HG02852 (cell line): ENCODE measurements around the gene SP140.
"Not testable (repeated sequence)": the region's sequence is repeated elsewhere in the genome, so short reads cannot be mapped to it uniquely, and the experiment has no call there.

Experiments used
- ATAC-seq: cut with Tn5 transposase; IDR thresholded peaks from one replicate; pipeline ENCODE4 v1.9.1; 2021; ENCODE audit warnings: mild to moderate bottlenecking, moderate library complexity; ENCODE audit not compliant: unreplicated experiment

The SP140 gene

DNA sequence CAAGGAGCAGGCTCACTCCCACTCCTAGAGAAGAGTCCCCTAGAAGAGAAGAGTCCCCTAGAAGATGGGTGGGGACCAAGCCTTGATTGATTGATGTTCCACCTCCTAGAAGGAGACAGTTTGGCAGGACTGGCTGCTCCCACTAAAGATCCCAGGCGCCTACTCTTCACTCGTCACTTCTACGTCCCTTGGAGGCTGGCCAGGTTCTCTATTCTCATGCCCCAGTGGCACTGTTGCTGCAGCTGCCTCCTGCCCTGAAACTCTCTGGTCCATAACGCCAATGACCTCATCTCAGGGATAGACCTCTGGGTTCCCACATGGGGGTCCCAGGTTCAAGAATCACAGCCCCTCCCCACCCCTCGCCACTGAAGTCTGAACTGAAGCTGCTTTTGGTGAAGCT is 99.0 kb downstream of the SP140 start:
- no peak for ATAC-seq

DNA sequence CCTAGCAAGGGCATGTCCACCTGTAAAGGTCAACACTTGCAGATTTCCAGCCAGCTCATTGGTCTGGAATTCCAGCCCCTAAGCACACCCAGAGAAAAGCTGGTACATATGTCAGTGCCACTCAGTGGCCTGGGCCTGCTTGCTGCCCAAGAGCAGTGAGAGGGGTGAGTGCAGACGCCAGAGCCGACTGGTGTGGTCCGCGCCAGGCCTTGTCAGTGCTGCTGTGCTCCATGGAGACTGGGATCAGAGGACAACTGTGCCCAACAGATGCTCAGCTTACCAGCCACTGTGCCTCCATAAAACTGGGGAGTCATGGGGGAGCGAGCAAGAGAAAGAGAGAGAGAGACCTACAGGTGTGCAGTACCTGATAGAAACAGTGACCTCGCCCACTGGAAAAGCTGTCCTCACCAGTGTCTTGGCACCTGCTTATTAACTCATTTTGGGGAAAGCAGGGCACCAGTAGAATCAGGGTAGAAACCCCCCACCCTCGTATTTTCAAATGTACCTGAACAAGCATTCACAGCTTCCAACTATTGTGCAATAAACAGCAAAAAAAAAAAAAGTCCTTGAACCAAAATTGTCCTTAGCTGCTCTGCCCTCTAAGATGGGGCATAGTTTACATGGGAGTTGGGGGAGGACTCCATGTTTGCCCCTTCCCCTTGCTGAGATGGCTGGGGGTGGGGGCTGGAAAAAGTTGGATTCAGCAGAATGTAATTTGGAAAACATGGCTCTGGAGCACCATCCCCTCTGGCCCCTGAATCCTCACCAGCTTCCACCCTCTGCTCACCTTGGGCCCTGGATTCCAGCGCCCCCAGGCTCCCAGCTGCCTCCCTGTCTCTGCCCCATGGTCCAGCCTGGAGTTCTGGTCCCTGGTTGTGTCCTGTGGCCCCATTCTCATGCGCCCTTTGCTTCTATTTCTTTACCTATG is 100.0 kb downstream of the SP140 start:
- no peak for ATAC-seq

DNA sequence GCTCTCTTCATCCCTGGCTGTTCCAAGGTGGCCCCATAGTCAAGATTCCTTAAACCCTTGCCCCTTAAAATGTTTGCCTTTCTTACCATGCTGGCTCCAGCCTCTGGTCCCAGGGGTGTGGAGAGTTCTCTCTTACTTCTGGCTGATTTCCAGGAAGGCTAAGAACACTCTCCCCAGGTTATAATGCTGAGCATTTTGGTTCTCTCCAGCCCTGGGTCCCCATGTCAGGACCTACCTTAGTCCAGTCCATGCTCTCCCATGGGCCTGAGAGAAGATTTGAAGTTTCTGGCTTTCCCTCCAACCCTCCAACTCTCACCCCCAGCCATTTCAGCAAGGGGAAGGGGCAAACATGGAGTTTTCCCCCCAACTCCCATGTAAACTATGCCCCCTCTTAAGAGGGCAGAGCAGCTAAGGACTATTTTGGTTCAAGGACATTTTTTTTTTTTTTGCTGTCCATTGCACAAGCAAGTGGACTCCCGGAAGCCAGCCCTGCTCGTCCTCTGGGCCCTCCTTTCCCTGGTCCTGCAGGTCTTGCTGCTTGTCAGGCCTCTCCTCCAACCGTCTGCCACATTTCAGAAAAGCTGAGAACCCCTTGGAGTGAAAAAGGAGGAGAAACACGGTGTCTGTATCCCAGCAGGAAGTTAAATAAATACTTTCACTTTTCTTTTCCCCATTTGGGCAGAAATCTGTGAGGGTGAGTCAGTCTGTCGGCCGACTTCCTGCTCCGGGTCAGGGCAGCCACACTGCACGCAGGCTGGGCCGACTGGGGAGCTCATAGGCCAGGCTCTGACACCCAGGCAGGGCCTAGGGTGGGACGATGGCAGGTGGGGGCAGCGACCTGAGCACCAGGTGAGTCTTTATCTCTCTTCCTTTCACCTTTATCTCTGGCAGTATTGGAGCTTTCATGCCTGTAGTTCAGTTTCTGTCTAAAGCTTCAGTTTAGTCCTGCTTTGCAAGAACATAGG is 101.2 kb downstream of the SP140 start, which contains the start of gene SP140L:
Gene SP140L, plus strand, starts transcription at position 741 of the 965 bp plus-strand sequence. Its CDS starts 77 bp downstream, at position 818.
- peak; percentile 85 for ATAC-seq

DNA sequence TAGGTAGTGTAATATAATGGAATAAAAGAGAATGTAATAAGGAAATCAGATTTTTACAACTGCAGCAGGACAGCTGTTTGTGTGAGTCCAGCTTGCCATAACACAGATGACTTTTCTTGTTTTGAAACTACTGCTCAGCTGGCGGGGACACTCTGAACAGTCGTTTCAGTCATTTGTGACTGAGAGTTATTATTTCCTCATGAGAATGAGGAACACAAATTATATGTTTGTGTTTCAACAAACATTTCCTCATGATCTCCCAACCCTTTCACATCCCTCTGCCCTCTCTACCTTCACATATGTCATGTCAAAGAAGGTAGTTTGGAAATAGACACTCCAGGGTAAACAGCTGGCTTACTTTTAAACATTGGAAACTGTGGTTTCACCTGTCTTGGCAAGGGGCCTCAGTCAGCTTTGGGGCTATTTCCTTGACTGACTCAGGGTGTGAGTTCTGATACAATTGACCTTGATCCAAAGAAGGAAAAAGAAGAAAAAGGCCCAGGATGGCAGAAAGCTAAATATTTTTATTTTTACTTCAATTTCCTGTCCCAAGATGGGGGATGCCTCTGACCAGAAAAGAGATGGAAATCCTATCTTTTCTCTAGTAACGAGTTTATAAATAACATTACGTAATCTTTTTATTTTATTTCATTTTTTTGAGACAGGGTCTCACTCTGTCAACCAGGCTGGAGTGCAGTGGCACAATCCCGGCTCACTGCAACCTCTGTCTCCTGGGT is 102.0 kb downstream of the SP140 start:
- peak; percentile 78 for ATAC-seq

DNA sequence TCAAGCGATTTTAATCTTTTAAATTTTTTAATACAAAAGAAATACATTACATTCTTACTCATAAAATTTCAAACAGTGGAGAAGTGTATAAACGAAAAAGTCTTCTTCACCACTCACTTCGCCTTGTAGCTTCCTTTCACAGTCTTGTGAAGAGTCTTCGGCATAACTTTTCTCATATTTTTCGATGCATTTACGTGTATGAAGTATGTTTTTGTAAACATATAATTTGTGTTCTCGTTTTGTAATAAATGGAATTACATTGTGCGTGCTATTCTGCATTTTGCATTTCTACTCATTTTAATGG is 102.6 kb downstream of the SP140 start:
- ATAC-seq, result no peak

DNA sequence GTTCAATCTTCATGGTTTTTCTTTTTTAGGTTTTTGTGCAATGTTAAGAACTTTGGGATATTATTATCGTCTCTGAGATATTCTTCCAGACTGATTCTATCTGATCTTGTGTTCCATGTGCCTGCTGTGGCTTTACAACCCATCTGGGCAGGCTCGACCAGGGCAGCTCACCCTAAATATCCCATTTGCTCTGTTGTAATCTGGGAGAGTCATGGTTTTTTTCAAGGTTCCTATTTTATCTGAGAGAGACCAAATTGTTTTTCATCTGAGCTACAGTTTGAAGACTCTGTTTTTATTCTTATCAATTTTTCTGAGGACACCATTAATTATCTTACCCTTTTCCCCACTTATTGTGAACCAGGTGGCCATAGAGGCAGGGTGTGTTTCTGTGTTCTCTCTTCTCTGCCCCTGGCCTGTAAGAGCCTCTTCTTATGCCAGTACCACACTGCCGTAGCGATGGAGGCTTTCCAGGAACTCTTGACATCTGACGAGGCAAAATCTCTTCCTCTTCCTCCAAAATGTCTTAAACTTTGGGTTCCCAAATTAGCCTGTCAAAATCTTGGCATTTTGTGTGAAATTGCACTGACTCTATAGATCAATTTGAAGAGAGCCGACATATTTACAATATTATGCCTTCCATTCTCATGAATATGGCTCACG is 104.5 kb downstream of the SP140 start:
- ATAC-seq, result no peak

DNA sequence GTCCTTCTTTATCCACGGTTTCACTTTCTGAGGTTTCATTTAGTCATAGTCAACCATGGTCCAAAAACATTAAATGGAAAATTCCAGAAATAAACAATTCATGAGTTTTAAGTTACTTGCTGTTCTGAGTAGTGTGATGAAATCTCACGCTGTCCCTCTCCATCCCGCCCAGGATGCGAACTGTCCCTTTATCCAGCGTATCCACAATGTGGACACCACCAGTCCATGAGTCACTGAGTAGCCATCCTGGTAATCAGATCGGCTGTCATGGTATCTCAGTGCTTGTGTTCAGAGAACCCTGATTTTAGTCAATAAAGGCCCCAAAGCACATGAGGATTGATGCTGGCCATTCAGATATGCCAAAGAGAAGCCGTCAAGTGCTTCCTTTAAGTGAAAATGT is 105.2 kb downstream of the SP140 start:
- ATAC-seq, result no peak

DNA sequence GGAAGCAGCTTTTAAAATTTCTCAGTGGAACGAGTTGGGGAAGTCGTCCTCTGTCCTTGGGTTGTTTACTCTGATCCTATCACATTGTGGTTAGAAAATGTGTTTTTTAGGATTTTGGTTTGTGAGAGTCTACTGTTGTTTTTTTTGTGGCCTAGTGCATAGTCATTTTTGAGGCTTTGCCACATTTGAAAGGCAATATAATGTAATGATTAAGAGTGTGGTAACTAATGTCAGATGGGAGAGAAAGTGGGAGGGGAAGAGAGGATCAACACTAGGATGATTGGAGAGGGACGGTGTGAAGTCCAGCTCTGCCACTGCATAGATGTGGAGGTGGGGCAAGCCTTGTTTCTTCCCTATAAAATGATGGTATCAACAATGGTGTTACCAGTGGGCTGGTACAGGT is 109.9 kb downstream of the SP140 start:
- no peak for ATAC-seq

DNA sequence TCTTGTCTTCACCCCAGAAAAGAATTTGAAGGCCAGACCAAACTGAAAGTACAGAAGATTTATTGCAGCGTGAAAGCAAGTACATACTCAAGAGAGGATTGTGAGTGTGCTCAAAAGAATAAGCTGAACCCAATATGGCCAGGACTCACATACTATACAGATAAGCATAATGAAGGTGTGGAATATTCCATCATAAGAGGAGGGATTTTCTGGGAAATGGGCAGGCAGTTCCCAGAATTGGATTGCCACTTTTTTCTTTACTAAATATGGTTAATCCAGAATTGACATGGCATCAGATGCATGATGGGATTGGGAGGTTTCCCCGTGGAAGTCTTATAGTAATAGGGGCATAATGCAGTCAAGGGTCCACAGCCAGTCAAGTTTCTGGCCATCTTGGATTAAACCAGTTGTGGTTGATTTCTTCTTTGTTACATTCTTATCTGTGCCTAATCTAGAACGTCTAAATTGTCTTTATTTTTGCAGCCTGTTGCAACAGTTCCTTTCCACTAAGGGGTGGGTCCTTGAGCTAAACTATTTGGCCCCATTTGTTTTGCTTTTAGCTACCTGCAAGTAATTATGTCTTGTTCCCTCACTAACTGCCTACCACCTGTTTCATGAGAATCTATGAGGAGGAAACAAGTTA is 110.4 kb downstream of the SP140 start:
- ATAC-seq, result no peak

DNA sequence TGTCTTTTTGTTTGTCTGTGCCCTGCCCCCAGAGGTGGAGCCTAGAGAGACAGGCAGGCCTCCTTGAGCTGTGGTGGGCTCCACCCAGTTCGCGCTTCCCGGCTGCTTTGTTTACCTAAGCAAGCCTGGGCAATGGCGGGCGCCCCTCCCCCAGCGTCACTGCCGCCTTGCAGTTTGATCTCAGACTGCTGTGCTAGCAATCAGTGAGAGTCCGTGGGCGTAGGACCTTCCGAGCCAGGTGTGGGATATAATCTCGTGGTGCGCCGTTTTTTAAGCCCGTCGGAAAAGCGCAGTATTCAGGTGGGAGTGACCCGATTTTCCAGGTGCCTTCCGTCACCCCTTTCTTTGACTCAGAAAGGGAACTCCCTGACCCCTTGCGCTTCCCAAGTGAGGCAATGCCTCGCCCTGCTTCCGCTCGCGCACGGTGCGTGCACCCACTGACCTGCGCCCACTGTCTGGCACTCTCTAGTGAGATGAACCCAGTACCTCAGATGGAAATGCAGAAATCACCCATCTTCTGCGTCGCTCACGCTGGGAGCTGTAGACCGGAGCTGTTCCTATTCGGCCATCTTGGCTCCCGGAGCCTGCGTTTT is 116.5 kb downstream of the SP140 start:
- not testable (repeated sequence) for ATAC-seq

DNA sequence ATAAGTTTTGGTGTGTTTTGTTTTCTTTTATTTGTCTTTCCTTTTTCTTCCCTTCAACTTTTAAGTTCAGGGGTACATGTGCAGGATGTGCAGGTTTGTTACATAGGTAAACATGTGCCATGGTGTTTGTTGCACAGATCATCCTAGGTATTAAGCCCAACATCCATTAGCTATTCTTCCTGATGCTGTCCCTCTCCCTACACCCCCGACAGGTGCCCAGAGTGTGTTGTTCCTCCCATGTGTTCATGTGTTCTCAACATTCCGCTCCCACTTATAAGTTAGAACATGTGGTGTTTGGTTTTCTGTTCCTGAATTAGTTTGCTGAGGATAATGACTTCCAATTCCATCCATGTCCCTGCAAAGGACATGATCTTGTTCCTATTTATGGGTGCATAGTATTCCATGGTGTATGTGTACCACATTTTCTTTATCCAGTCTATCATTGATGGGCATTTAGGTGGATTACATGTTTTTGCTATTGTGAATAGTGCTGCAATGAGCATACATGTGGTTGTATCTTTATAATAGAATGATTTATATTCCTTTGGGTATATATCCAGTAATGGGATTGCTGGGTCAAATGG is 117.6 kb downstream of the SP140 start:
- ATAC-seq, result not testable (repeated sequence)

DNA sequence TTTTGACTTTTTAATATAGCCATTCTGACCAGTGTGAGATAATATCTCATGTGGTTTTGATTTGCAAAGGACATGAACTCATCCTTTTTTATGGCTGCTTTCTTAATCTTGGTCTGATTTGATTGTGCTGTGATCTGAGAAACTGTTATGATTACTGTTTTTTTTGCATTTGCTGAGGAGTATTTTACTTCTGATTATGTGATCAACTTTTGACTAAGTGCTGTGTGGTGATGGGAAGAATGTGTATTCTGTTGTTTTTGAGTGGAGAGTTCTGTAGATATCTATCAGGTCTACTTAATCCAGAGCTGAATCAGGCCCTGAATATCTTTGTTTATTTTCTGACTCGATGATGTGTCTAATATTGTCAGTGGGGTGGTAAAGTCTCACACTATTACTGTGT is 118.2 kb downstream of the SP140 start:
- no peak for ATAC-seq

DNA sequence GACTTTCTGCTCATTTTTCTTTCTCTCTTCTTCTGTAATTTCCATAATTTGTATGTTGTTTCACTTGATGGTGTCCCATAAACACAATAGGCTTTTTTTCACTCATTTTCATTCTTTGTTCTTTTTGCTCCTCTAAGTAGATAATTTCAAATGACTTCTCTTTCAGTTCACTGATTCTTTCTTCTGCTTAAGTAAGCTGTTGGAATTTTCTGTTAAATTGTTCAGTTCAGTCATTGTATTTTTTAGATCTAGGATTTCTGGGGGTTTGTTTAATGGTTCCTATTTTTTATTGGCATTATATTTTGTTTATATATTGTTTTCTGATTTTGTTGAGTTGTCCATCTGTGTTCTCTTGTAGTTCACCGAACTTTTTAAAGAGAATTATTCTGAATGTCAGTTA is 120.9 kb downstream of the SP140 start:
- ATAC-seq, result no peak

DNA sequence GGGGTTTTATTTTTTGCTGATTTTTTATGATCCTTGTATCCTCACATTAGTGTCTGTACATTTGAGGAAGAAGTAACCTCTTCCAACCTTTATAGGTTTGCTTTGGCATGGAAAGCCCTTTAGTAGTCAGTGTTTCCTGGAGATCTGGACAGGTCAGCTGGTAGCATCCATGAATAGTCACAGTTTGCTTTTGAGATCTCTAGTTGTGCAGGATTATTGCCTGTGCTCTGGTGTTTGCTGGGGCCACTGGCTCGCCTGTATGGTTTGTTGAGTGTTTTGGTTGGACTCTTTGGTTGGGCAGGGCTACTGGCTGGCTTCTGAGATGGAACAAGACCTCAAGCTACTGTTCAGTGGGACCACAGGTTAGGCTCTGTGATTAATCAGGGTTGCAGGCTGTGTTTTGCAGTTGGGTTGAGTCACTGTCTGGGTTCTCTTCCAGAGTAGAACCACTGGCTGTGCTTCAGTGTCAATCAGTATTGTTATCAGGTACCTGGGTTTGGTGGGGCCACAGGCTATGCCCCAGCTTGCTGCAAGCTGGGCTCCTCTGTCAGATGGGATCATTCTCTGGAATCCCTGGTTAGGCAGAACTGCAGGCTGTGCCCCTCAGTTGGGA is 121.5 kb downstream of the SP140 start:
- ATAC-seq, result no peak

DNA sequence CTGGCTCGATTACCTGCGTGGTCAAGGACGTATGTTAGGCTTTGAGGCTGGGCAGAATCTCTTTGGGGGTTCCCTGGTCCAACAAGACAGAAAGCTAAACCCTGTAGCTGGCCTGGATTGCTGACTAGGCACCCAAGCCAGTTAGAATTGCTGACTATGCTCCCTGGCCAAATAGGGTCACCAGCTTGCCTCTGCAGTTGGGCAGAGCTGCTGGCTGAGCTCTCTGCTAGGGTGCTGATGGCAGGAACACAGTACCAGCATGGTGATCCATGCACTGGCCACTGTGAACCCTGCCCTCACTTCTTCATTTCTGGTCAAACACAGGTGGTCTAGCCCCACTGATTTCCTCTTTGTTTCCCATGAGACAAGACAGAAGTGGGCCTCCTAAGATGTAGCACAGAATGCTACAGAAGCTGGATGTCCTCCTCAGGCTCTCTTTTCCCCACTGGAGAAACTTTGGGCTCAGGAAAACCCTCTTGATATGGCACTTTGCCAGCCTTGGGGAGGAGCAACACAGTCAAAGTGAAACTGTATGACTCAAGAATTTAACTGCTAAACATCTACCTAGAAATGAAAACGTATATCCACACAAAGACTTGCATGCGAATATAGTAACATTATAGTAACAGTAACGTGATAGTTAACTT is 122.2 kb downstream of the SP140 start:
- ATAC-seq, result peak; percentile 55

DNA sequence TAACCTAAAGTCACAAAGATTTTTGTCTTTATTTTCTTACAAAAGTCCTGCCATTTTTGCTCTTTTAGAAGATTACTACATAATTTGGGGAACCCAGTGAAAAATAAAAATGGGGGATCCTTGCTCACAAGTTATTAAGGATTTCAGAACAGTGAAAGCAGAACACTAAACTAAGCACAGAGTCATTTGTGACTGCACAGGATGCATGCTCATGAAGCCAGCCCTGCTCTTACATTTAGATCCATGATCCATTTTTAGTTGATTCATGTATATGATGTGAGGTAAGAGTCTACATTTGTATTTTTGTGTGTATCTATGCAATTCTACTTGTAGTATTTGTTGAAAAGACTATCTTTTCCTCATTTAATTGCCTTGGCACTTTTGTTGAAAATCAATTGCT is 123.3 kb downstream of the SP140 start:
- no peak for ATAC-seq

DNA sequence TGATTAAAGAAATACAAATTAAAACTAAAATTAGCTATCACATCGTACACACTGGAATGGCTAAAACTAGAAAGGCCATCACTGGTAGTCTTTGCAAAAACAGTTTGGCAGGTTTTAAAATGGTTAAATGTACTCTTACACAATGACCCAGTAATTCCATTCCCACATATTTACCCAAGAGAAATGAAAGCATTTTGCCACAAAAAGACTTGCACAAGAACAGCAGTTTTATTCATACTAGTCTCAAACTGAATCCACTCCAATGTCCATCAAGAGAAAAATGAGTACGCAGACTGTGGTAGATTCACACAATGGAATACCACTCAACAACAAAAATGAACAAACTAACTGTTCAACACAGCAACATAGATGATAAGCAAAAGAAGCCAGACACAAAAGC is 130.5 kb downstream of the SP140 start:
- ATAC-seq, result no peak

DNA sequence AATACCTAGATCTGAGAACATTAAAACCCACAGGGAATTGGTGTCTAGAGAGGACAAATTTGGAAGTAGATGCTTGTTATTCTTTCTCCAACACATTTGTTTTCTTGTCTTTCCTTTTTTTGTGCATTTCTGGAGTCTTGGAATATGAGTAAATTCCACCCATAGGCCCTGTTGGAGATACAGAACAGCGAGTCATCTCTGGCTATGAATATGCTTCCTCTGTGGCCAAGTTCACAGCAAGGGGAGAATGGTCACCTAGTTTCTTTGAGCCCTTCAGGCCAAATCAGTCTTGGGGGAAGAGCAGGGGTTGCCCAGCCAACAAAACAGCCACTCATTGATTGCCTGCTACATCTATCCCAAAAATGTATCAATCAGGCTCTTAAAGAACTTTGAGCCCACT is 132.8 kb downstream of the SP140 start:
- no peak for ATAC-seq
